Astrocyte of the hippocampus (primary cell): ENCODE data around the gene LSM4.
A peak's percentile ranks its signal among the peaks of the same experiment; 100 is the strongest.
"Not testable (repeated sequence)": the region's sequence is repeated elsewhere in the genome, so short reads cannot be mapped to it uniquely, and the experiment has no call there.

Source experiments
- DNase-seq: peaks from one replicate; pipeline ENCODE4 v3.0.0; 2011; ENCODE audit warnings: low read depth, low spot score

LSM4 gene

DNA sequence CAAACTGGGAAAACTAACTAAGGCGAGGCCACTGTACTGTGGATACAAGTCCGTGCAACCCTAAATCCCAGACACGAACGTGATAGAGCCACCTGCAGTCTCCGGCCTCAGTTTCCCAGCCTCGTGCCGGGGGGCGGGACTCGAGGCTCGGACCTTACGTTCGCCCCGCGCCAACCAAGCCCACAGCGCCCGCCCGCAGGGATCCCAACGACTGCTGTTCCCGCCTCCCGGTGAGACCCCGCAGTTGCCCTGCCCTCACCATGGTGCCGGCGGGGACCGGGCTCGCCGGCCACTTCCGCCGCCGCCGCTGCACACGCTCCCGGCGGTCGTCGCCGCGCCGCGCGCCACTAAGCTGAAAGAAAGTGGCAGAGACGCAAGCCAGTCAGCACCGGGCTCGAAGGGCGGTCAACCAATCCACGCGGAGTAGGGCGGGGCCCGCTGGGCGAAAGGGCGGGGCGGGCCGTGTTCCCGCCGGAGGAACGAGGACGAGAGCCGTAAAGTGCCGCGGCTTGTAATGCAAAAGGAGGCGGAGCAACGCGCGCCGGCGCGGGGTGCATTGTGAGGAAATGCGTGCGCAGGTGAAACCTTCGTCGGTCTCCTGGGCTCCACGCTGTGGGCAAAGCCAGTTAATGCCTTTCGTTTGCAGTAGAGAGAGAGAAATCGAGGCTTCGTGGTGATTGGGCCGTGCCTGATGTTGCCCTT, at the start of gene LSM4:
Gene LSM4 (minus strand): TSS at position 318 of the 702 bp plus-strand sequence. CDS start 56 bp downstream, at position 262.
- peak; percentile 99 for DNase-seq

GRCh38 chr19:18368504-18369222, 45.8 kb upstream of the LSM4 start:
- no peak for DNase-seq

DNA sequence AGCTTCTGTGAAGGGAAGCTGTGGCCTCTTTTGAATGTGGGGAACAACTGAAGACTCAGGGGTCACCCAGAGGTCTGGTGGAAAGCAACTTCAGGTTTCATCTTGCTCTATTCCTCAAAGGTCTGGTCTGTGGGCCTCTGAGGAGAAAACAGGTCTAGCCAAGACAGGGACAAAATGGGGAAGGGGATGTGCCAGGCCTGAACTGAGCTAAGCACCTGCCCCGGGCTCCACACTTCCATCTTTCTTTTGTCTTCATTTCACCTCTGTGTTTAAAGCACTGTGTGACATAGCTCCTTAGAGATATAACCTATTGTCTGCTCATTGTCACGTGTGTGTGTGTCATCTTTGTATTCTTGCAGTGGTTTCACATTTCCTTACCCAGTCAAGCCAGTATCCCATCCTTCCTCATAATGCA, 43.2 kb upstream of the LSM4 start:
- DNase-seq = no peak

GRCh38 chr19:18364826-18365528, 42.1 kb upstream of the LSM4 start:
- peak; percentile 98 for DNase-seq

DNA sequence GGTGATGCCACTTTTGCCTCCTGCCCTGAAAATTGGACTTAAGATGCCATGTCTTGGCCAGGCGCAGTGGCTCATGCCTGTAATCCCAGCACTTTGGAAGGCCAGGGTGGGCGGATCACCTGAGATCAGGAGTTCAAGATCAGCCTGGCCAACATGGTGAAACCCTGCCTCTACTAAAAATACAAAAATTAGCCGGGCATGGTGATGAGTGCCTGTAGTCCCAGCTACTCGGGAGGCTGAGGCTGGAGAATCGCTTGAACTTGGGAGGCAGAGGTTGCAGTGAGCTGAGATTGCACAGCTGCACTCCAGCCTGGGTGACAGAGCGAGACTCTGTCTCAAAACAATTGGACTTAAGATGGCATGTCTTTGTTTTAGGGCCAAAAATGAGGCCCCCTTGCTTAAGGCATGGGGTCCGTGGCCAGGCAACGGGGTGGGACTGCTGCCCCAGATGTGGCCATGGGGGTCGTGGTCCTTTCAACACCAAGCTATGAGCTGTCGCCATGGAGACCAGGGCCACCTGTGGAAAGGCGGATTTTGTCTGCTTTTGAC, 41.5 kb upstream of the LSM4 start:
- not testable (repeated sequence) for DNase-seq

GRCh38 chr19:18363787-18364186, 40.9 kb upstream of the LSM4 start:
- no peak for DNase-seq

DNA sequence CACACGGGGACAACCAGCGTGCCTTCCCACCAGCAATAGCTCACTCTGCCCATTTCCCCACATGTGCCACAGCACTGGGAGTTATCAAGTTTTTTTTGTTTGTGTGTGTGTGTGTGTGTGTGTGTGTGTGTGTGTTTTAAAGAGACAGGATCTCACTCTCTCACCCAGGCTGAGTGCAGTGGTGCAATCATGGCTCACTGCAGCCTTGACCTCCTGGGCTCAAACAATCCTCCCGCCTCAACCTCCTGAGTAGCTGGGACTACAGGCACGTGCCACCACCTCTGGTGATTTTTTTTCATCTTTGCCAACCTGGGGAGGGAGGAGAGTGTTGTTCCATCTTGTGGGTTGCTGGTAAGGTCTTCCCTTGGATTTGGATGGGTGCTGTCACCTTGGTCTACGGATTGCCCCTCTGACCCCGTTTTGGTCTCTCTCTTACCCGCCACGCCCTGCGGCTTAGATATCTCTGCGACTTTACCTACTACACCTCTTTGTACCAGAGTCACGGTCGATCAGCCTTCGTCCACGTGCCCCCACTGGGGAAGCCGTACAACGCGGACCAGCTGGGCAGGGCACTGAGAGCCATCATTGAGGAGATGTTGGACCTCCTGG, 40.2 kb upstream of the LSM4 start:
- DNase-seq = no peak

DNA sequence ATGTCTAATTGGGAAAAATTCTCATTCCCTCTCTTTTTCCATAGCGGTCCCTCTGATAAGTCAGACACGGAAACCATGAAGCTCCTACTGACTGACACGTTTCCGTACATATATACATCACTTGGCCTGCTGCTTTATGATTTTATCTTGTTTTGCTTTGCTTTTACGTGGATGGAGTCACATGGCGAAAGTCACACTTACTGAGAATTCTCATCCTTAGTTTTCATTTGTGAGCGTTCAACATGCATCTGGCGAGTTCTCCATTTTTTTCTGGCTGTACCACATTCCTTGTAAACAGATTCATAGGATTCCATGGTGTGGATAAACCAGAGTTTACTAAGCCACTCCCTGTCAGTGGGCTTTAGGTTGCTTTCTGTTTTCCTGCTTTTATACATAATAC, 38.8 kb upstream of the LSM4 start:
- no peak for DNase-seq

- DNase-seq = no peak
Observed at GRCh38 chr19:18357041-18357440, 34.2 kb upstream of the LSM4 start.

- not testable (repeated sequence) for DNase-seq
Observed at GRCh38 chr19:18354743-18355142, 31.9 kb upstream of the LSM4 start.

DNA sequence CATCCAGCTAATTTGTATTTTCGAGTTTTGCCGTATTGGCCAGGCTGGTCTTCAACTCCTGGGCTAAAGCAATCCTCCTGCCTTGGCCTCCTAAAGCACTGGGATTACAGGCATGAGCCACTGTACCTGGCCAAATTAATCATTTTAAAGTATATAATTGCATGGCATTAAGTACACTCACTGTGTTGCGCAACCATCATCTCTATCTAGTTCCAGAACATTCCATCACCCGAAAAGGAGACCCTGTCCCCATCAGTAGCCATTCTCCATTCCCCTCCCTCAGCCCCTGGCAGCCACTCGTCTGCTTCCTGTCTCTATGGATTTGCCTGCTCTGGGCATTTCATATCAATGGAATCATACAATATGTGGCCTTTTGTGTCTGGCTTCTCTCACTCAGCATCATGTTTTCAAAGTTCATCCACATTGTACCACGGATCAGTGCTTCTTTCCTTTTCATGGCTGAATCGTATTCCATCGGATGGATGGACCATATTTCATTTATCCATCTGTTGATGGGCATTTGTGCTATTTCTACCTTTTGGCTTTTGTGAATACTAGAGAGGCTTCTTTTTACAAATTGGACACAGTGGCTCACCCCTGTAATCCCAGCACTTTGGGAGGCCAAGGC, 30.6 kb upstream of the LSM4 start:
- DNase-seq = no peak

GRCh38 chr19:18351544-18351943, 28.7 kb upstream of the LSM4 start:
- DNase-seq = no peak

GRCh38 chr19:18350490-18350889, 27.6 kb upstream of the LSM4 start:
- DNase-seq = no peak

DNA sequence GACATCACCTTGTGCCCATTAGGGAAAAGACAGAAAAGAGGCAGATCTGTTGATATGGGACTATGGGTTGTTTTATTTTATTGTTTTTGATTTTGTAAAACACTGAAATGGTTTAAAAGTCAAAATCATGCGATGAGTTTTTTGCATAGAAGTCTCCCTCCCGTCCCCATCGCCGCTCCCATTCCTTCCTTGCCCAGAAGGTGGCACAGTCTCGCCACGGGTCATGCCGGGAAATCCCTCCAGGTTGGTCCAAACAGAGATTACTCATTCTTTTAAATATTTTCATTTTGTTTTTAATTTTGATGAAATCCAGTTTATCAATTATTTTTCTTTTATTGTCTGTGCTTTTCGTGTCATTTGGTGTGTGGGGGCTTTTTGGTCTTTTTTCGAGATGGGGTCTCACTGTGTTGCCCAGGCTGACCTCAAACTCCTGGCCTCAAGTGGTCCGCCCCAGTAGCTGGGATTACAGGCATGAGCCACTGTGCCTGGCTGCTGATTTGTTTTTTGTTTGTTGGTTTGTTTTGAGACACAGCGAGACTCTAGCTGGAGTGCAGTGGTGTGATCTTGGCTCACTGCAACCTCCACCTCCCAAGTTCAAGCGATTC, 26.8 kb upstream of the LSM4 start:
- peak; percentile 76 for DNase-seq

- DNase-seq = not testable (repeated sequence)
Observed at GRCh38 chr19:18348818-18349339, 26.0 kb upstream of the LSM4 start.

DNA sequence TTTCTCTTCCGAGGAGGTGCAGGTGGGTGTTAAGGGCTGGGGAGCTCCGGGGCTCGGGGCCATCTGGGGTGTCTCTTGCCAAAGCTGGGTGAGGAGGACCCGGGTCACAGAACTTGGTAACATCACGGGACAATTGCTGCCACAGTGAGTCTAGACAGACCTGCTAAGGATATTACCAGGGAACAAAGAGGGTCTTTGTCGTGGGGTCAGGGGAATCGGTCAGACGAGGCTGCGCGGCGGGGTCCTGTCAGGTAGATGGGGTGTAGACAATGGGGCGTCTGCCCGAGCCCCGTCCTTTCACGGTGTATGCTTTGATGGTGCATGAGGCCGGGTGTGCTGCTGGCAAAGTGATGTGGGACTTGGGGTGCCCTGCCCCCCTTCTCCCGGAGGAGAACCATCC, 25.3 kb upstream of the LSM4 start:
- no peak for DNase-seq

- DNase-seq = no peak
Observed at GRCh38 chr19:18346091-18346490, 23.2 kb upstream of the LSM4 start.

DNA sequence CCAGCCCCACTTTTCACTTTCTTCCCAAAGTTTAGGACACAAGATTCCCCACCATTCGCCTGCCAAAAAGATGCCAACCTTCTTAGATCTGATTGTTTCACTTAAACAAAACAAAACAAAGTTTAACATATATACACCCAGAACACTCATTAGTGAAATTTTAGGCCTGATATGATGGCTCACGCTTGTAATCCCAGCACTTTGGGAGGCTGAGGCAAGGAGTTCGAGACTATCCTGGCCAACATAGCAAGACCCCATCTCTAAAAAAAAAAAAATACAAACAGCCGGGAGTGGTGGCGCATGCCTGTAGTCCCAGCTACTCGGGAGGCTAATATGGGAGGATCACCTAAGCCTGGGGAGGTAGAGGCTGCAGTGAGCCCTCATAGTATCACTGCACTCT, 22.4 kb upstream of the LSM4 start:
- no peak for DNase-seq

- DNase-seq = peak; percentile 43
Observed at GRCh38 chr19:18344582-18344950, 21.7 kb upstream of the LSM4 start.

DNA sequence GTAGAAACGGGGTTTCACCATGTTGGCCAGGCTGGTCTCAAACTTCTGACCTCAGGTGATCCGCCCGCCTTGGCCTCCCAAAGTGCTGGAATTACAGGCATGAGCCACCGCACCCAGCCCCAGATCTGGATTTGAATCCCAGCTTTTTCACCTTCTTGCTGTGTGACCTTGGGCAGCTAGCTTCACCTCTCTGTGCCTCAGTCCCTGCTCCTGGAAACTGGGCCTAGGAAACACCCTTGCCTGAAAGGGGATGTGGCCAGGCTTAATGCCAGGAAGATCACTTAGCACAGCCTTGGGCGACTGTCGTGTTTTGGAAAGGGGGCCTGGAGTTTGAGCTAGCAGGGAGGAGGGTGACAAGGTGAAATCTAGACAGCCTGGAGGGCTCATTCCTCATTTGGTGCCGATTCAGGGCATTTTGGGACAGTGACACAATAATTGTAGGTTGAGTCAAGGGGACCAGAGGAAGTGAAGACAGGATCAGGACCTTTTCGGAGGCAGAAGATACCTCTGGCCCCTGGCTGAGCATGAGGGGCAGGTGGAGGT, 19.3 kb upstream of the LSM4 start:
- no peak for DNase-seq
